ENCODE measurements around the gene TGFBI.

Gene TGFBI

DNA sequence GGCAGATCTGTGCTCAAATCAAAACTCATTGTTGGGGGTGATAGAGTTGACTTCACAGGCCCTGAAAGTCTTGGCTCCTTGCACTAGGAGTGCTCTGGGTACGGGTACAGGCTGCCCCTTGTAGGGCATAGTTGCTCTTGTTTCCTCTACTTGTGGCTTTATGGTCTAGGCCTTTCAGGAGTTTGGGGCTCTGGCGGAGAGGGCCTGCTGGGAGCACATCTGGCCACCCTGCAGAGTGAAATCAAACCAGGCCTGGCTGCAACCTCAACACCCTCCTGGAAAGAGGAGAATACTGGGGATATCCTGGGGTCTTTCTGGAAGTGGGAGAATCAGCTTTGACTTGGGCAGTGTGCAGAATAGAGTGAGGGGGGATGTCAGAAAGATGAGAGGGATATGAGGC, 1.5 kb downstream of the TGFBI start:
- Histone ChIP-seq H3K4me3 (ENCODE audit: low read length) (no peak overlapping the region), H3K36me3 (ENCODE audit: insufficient read depth, low read length) (no peaks in the 10 kb centered on the region), H3K27me3 (ENCODE audit: insufficient read depth, low read length) (peaks cover 64% of the 10 kb centered on the region), H3K27ac (ENCODE audit: low read depth, low read length) (no peak overlapping the region), H3K4me1 (ENCODE audit: insufficient read depth, low read length) (no peaks in the 10 kb centered on the region), H3K9ac (ENCODE audit: low read depth, low read length) (no peak overlapping the region), H3K9me3 (ENCODE audit: insufficient read depth, low read depth, low read length) (no peaks in the 10 kb centered on the region)
- WGBS = 90% methylated on average over 2 of the region's 2 CpGs

DNA sequence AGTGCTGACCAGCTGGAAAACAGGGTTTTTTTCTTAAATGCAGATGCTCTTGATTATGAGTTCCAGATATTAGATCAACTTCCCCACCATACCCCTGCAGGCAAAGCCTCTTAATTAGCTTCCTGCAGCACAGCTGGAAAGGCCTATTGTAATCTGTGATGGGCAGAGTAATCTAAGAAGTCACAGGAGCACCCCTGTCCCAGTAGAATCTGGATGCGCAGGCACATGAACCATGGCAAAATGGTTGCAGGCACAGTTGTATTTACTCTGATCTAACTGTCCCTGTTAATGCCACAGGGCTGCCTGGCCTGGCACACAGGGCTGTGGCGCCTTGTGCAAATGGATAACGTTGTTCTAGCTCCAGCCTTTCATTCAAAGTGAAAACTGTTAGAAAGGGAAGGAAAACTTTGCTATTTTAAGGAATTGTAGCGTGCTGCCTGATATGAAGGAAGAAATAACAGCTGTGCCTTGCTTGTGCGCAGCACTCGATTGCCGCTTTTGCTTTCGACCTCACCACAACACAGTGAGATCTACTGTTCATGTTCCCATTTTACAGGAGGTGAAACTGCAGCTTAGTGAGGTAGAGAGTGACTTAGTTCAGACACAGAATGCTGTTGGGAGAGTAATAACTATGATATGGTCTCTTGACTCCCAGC, 2.3 kb downstream of the TGFBI start:
- H3K9me3 ChIP-seq (ENCODE audit: insufficient read depth, low read depth, low read length) = no peaks in the 10 kb centered on the region
- H3K4me3 ChIP-seq (ENCODE audit: low read length) = no peak overlapping the region
- H3K9ac ChIP-seq (ENCODE audit: low read depth, low read length) = no peak overlapping the region
- no peaks in the 10 kb centered on the region for H3K4me1 ChIP-seq (ENCODE audit: insufficient read depth, low read length)
- WGBS = 95% methylated on average over 8 of the region's 8 CpGs
- H3K27ac ChIP-seq (ENCODE audit: low read depth, low read length) = no peak overlapping the region
- peaks cover 55% of the 10 kb centered on the region for H3K27me3 ChIP-seq (ENCODE audit: insufficient read depth, low read length)
- H3K36me3 ChIP-seq (ENCODE audit: insufficient read depth, low read length) = no peaks in the 10 kb centered on the region

DNA sequence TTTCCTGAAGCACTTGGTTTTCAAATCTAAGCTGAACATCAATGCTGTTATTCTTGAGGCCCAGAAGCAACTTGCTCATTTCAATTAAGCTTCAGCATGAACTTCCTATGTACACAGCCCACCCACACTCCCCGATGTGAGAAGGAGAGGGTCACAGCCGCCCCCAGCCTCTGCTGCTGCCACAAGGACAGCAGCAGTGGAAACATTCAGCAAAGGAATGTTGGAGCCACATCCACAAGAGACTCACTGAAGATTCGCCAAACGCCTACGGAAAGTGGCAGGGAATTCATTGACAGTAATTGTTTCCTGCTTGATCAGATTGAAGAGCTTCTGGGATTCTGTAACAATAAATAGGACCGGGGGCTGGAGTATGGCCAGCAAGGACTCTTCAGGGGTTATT, 2.9 kb downstream of the TGFBI start:
- no peak overlapping the region for H3K9ac ChIP-seq (ENCODE audit: low read depth, low read length)
- H3K4me1 ChIP-seq (ENCODE audit: insufficient read depth, low read length) = no peaks in the 10 kb centered on the region
- peaks cover 49% of the 10 kb centered on the region for H3K27me3 ChIP-seq (ENCODE audit: insufficient read depth, low read length)
- H3K9me3 ChIP-seq (ENCODE audit: insufficient read depth, low read depth, low read length) = no peaks in the 10 kb centered on the region
- no peak overlapping the region for H3K4me3 ChIP-seq (ENCODE audit: low read length)
- H3K36me3 ChIP-seq (ENCODE audit: insufficient read depth, low read length) = no peaks in the 10 kb centered on the region
- H3K27ac ChIP-seq (ENCODE audit: low read depth, low read length) = no peak overlapping the region
- WGBS = 87% methylated on average over 6 of the region's 6 CpGs

DNA sequence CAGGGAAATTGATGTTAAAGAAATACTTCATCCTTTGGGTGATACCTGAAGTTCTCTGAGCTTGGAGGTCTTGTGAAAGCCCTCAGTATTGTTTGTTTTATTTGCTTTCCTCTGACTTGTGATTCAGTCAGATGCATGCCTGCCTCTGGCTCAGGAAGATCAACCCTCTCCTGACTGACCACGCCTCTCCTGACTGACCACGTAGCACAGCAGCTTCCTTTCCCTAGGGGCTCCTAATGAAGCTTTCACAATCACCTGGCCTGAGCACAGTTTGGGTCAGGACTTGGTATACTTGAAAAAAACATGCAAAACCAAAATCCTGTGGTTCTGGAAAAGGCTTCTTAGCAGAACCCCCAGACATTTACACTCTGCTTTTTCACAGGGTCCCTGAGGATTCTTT, 3.8 kb downstream of the TGFBI start:
- no peak overlapping the region for H3K9ac ChIP-seq (ENCODE audit: low read depth, low read length)
- no peaks in the 10 kb centered on the region for H3K9me3 ChIP-seq (ENCODE audit: insufficient read depth, low read depth, low read length)
- peaks cover 41% of the 10 kb centered on the region for H3K27me3 ChIP-seq (ENCODE audit: insufficient read depth, low read length)
- H3K27ac ChIP-seq (ENCODE audit: low read depth, low read length) = no peak overlapping the region
- H3K4me1 ChIP-seq (ENCODE audit: insufficient read depth, low read length) = no peaks in the 10 kb centered on the region
- H3K36me3 ChIP-seq (ENCODE audit: insufficient read depth, low read length) = no peaks in the 10 kb centered on the region
- H3K4me3 ChIP-seq (ENCODE audit: low read length) = no peak overlapping the region
- WGBS = 67% methylated on average over 2 of the region's 2 CpGs

DNA sequence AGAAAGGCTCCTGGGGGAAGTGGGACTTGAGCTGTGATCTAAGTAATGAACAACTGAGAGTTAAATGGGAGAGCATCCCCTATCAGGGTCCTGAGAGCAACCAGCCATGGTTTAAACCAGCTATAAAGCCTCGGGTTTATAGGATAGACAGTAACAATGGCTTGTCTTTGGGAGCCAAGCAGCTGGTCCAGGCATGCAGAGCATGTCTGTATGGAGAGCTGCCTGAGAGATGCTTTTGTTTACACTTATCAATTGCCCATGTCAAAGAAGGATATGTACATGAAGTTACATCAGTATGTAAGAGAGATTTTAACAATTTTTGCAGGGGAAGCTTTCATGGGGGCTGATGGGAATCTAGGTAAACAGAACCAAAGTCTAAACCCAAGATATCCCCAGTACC, 4.4 kb downstream of the TGFBI start:
- Histone ChIP-seq H3K36me3 (ENCODE audit: insufficient read depth, low read length) (no peaks in the 10 kb centered on the region), H3K4me1 (ENCODE audit: insufficient read depth, low read length) (no peaks in the 10 kb centered on the region)
- WGBS = 94% methylated on average over 1 of the region's 1 CpG

DNA sequence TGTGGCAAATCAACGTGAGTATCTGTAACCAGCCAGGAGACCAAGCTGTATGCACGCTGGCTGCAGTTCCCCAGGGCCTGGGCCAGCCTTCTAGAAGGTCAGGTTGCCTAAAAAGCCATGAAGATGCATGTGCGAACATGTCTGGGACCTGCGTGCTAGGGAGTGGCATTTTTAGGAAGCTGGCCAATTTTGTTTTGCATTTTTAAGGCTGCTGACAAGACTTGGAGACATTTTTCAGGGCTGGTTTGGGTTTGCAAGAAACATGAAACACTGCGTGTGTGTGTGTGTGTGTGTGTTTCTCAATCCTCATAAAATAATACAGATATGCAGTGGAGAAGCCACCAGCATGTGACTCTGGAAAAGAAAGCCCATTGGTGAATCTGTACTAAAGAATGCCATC, 5.1 kb downstream of the TGFBI start:
- no peak overlapping the region for H3K27ac ChIP-seq (ENCODE audit: low read depth, low read length)
- no peak overlapping the region for H3K4me3 ChIP-seq (ENCODE audit: low read length)
- no peaks in the 10 kb centered on the region; the same call in 1 of the 2 replicates for H3K9me3 ChIP-seq (ENCODE audit: insufficient read depth, low read depth, low read length)
- H3K36me3 ChIP-seq (ENCODE audit: insufficient read depth, low read length) = no peaks in the 10 kb centered on the region
- WGBS = 91% methylated on average over 4 of the region's 5 CpGs
- no peak overlapping the region for H3K9ac ChIP-seq (ENCODE audit: low read depth, low read length)
- H3K27me3 ChIP-seq (ENCODE audit: insufficient read depth, low read length) = peaks cover 28% of the 10 kb centered on the region
- no peaks in the 10 kb centered on the region for H3K4me1 ChIP-seq (ENCODE audit: insufficient read depth, low read length)

More for the DNA sequence above, 4.4 kb downstream of the TGFBI start:
- Histone ChIP-seq H3K4me3 (ENCODE audit: low read length) (no peak overlapping the region), H3K27me3 (ENCODE audit: insufficient read depth, low read length) (peaks cover 34% of the 10 kb centered on the region), H3K27ac (ENCODE audit: low read depth, low read length) (no peak overlapping the region), H3K9ac (ENCODE audit: low read depth, low read length) (no peak overlapping the region), H3K9me3 (ENCODE audit: insufficient read depth, low read depth, low read length) (no peaks in the 10 kb centered on the region)

DNA sequence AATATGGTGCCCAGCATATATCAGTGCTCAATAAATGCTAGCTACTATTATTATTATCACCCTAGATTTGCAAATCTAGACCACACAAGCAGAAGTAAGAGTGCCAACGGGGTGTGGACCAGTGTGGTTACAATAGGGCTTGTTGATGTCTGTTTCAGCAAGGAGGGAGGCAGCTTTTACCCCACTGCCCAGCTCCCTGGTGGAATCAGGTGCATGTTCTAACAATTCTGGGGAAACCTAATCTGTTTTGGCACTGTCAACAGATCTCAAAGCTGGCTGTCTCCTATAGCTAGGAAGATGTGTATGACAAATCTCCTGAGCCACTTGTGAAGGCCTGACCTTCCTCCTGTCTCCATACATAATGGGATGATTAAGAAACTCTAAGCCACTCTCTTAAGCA, 5.7 kb downstream of the TGFBI start:
- H3K4me1 ChIP-seq (ENCODE audit: insufficient read depth, low read length) = no peaks in the 10 kb centered on the region
- 82% methylated on average over 1 of the region's 1 CpG for WGBS

DNA sequence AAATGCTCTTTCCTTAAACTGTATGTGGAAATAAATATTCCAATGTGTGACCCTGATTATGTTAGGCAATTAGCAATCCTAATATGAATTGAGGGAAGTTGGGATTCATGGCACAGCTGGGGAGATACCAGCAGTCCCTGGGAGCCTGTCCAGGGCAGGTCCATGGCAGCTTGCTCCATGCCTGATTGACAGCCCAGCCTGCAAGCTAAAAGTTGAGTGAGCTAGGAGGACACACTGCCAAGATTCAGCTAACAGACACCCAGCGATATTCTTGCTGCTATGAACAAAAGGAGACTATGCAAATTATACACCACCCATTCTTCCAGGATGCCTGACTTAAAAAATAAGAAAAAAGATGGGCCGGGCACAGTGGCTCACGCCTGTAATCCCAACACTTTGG, 6.2 kb downstream of the TGFBI start:
- Histone ChIP-seq H3K27ac (ENCODE audit: low read depth, low read length) (no peak overlapping the region), H3K9me3 (ENCODE audit: insufficient read depth, low read depth, low read length) (no peaks in the 10 kb centered on the region; the same call in 1 of the 2 replicates), H3K27me3 (ENCODE audit: insufficient read depth, low read length) (peaks cover 16% of the 10 kb centered on the region), H3K4me3 (ENCODE audit: low read length) (no peak overlapping the region), H3K36me3 (ENCODE audit: insufficient read depth, low read length) (no peaks in the 10 kb centered on the region), H3K9ac (ENCODE audit: low read depth, low read length) (no peak overlapping the region), H3K4me1 (ENCODE audit: insufficient read depth, low read length) (no peaks in the 10 kb centered on the region)
- 96% methylated on average over 3 of the region's 3 CpGs for WGBS

More for the DNA sequence above, 5.7 kb downstream of the TGFBI start:
- Histone ChIP-seq H3K27me3 (ENCODE audit: insufficient read depth, low read length) (peaks cover 21% of the 10 kb centered on the region), H3K27ac (ENCODE audit: low read depth, low read length) (no peak overlapping the region), H3K9me3 (ENCODE audit: insufficient read depth, low read depth, low read length) (no peaks in the 10 kb centered on the region; the same call in 1 of the 2 replicates), H3K4me3 (ENCODE audit: low read length) (no peak overlapping the region), H3K9ac (ENCODE audit: low read depth, low read length) (no peak overlapping the region), H3K36me3 (ENCODE audit: insufficient read depth, low read length) (no peaks in the 10 kb centered on the region)

DNA sequence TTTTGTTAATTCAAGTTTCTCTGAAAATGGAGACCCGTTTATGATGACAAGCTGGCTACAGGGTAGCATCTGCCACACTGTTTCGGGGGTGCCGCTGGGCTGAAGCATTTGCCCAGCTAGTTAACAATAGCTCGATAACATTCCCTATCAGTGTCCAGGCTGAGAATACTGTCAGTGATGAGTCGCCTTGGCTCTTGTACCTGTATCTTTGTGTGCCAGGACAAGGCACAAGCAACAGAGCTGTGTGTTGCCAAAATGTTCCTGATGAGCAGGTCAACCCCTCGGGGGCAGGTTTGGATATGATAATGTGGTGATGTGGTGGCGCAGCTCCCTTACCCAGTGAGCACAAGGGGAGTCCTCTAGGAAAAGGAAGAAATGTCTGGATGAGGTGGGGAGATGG, 7.0 kb downstream of the TGFBI start:
- WGBS = 94% methylated on average over 7 of the region's 7 CpGs

DNA sequence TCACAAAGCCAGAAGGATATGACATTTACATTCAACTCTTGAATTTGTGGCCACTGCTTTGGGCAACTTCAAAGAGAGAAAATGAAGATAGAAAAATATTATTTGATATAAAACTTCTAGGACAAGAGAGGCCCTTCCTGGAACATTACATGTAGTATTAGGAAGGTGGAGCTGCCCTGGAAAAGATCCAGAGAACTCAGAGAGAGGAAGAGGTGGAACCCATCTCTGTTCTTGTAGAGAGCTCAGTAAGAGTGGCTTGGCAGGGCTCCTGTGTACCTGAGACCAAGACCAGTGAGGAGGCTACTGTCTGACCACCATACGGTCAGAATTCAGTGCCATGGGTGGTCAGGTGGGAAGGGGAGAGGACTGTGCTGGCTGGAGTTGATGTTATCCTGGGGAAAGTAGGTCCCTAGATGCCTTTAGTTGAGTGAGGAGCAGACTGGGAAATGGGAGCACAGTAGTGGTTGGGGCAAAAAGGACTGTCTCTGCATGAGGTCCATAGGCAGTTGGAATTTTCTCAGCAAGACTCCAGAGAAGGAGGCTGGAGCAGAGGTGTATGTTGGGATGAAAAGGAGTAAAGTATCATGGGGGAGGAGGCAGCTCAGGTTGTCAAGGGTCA, 7.6 kb downstream of the TGFBI start:
- 91% methylated on average over 1 of the region's 1 CpG for WGBS
- no peak overlapping the region for H3K4me3 ChIP-seq (ENCODE audit: low read length)
- no peaks in the 10 kb centered on the region; the same call in 1 of the 2 replicates for H3K9me3 ChIP-seq (ENCODE audit: insufficient read depth, low read depth, low read length)
- no peaks in the 10 kb centered on the region for H3K4me1 ChIP-seq (ENCODE audit: insufficient read depth, low read length)
- no peak overlapping the region for H3K9ac ChIP-seq (ENCODE audit: low read depth, low read length)
- H3K27ac ChIP-seq (ENCODE audit: low read depth, low read length) = no peak overlapping the region
- H3K36me3 ChIP-seq (ENCODE audit: insufficient read depth, low read length) = no peaks in the 10 kb centered on the region
- H3K27me3 ChIP-seq (ENCODE audit: insufficient read depth, low read length) = 0 out of 2 replicates have a peak, but pooled peaks cover 3% of the 10 kb centered on the region

More for the DNA sequence above, 7.0 kb downstream of the TGFBI start:
- no peak overlapping the region for H3K27ac ChIP-seq (ENCODE audit: low read depth, low read length)
- H3K4me1 ChIP-seq (ENCODE audit: insufficient read depth, low read length) = no peaks in the 10 kb centered on the region
- no peak overlapping the region for H3K9ac ChIP-seq (ENCODE audit: low read depth, low read length)
- peaks cover 8% of the 10 kb centered on the region for H3K27me3 ChIP-seq (ENCODE audit: insufficient read depth, low read length)
- H3K9me3 ChIP-seq (ENCODE audit: insufficient read depth, low read depth, low read length) = no peaks in the 10 kb centered on the region; the same call in 1 of the 2 replicates
- no peaks in the 10 kb centered on the region for H3K36me3 ChIP-seq (ENCODE audit: insufficient read depth, low read length)
- no peak overlapping the region for H3K4me3 ChIP-seq (ENCODE audit: low read length)

DNA sequence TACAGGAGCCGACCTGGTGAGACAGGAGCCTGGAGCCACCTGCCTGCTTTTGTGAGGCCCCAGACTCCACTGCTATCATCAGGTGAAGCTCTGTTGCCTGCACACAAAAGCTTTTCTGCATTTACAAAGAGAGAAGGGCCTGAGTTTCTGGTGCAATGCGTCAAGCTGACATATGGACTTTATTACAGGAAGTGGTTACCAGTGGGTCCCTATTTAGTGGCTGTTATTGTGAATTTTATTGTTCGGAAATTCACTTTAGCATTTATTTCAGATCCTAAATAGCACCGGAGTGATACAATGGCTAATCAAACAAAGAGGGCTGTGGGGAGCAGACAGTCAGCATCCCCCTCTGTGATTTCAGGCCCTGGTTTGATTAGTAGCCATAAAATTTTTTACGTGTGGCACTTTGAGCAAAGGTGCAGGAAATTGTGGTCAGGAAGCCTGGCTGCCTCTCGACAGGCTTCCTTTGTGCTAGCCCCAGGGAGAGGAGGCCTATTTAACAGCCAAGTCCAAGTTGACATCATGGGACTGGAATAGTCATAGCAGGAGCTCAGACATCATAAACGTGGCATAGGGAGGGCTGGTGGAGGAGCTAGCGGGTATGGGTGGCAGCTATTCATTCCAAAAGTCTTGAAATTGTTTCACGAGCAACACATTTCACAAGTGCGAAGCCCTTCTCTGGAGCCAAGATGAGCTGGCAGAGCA, 8.4 kb downstream of the TGFBI start:
- Histone ChIP-seq H3K27me3 (ENCODE audit: insufficient read depth, low read length) (no peaks in the 10 kb centered on the region), H3K4me3 (ENCODE audit: low read length) (no peak overlapping the region), H3K27ac (ENCODE audit: low read depth, low read length) (no peak overlapping the region), H3K36me3 (ENCODE audit: insufficient read depth, low read length) (no peaks in the 10 kb centered on the region), H3K9ac (ENCODE audit: low read depth, low read length) (no peak overlapping the region), H3K9me3 (ENCODE audit: insufficient read depth, low read depth, low read length) (no peaks in the 10 kb centered on the region; the same call in 1 of the 2 replicates), H3K4me1 (ENCODE audit: insufficient read depth, low read length) (peaks cover under 1% of the 10 kb centered on the region; the same call in 1 of the 2 replicates)
- 92% methylated on average over 10 of the region's 10 CpGs for WGBS

Measured in HUES64 (cell line).